CD4-positive, alpha-beta T cell (primary cell): Measurements from ENCODE around the gene NCKAP5. TPM values are rescaled to one million over a fixed set of nuclear protein-coding genes. Genes with fewer than 3 reads are reported as not detected.

Experiments used
- ATAC-seq: fragments of 200-7000 bp; cut with Tn5 transposase; one replicate; pipeline ENCODE4 v1.10.0; 2022; ENCODE audit warnings: mild to moderate bottlenecking; ENCODE audit not compliant: poor library complexity
- CTCF ChIA-PET: fragments of 350-600 bp; sonication (Branson Sonifier 250); formaldehyde crosslinking; loops from one replicate; lab custom pipeline; 2021; ENCODE audit warnings: antibody characterized with exemption, inconsistent platforms; lab: Charles Lee
- POLR2A ChIA-PET: fragments of 350-600 bp; sonication (Branson Sonifier 250); formaldehyde crosslinking; loops from one replicate; lab custom pipeline; 2021; ENCODE audit warnings: antibody characterized with exemption, inconsistent platforms; lab: Charles Lee
- DNase-seq, 14 experiments: peaks; one replicate each; pipeline ENCODE4 v3.0.0-alpha.2; 2013 to 2020; ENCODE audit warnings: mixed read lengths in 2 of 14
- H3K27ac ChIP-seq, 2 donors: one replicate each; pipeline versions ENCODE4 v1.5.1 to v1.7.0; 2013; ENCODE audit warnings: low read length in 2 of 2, low read depth in 1 of 2, mild to moderate bottlenecking in 1 of 2
- H3K27me3 ChIP-seq, 2 experiments: 1 replicate in 1 of 2; 2 replicates in 1 of 2; pipeline versions ENCODE4 v1.6.1 to v1.7.0; 2013; ENCODE audit warnings: low read length in 2 of 2, control low read depth in 1 of 2, mild to moderate bottlenecking in 1 of 2, moderate library complexity in 1 of 2; ENCODE audit not compliant: insufficient read depth in 2 of 2, control insufficient read depth in 1 of 2
- H3K36me3 ChIP-seq: one replicate; pipeline ENCODE4 v1.6.1; 2013; ENCODE audit warnings: low read length, control low read depth; ENCODE audit not compliant: insufficient read depth
- H3K4me1 ChIP-seq: one replicate; pipeline ENCODE4 v1.6.1; 2013; ENCODE audit warnings: low read length, control low read depth; ENCODE audit not compliant: insufficient read depth
- H3K4me3 ChIP-seq: one replicate; pipeline ENCODE4 v1.5.1; 2013; ENCODE audit warnings: mild to moderate bottlenecking, low read length, moderate library complexity
- H3K9me3 ChIP-seq, 2 experiments: 1 replicate in 1 of 2; 2 replicates in 1 of 2; pipeline versions ENCODE4 v1.6.1 to v1.7.0; 2013; ENCODE audit warnings: low read length in 2 of 2, mild to moderate bottlenecking in 2 of 2, control low read depth in 1 of 2, moderate library complexity in 1 of 2; ENCODE audit not compliant: control insufficient read depth in 1 of 2, insufficient read depth in 1 of 2
- H3K27ac Mint-ChIP-seq: one replicate; pipeline ENCODE4 v1.8.0; 2020; ENCODE audit warnings: mixed read lengths
- H3K27me3 Mint-ChIP-seq: one replicate; pipeline ENCODE4 v1.8.0; 2021; ENCODE audit warnings: mixed read lengths
- H3K36me3 Mint-ChIP-seq: one replicate; pipeline ENCODE4 v1.8.0; 2021; ENCODE audit warnings: low read depth, mixed read lengths
- H3K4me1 Mint-ChIP-seq: one replicate; pipeline ENCODE4 v1.8.0; 2021; ENCODE audit warnings: low read depth, mixed read lengths
- H3K4me3 Mint-ChIP-seq: one replicate; pipeline ENCODE4 v1.8.0; 2020; ENCODE audit warnings: mild to moderate bottlenecking, mixed read lengths
- H3K9me3 Mint-ChIP-seq: one replicate; pipeline ENCODE4 v1.8.0; 2020; ENCODE audit warnings: mixed read lengths
- CTCF ChIP-seq: fragments of 200-600 bp; IDR thresholded peaks from one replicate; pipeline ENCODE4 v1.8.0; 2022; ENCODE audit warnings: antibody characterized with exemption, mild to moderate bottlenecking
- intact Hi-C, 2 experiments: fragments of 100-400 bp; cut with DNase I in 1 of 2; cut with micrococcal nuclease in 1 of 2; formaldehyde crosslinking; loops; one replicate each; pipeline versions ENCODE4 v1.15.1 to v1.9.0; 2023 to 2025; cut with DNase I, micrococcal nuclease
- total RNA-seq, 174 experiments: library from RNA in 2 of 174; stranded (reverse) in 2 of 174; gene quantifications; one replicate each; pipeline ENCODE4 v1.2.3 and lab custom pipeline; 2021 to 2026

Gene NCKAP5
- total RNA-seq, 2 experiments from 2014 or later: not detected

DNA sequence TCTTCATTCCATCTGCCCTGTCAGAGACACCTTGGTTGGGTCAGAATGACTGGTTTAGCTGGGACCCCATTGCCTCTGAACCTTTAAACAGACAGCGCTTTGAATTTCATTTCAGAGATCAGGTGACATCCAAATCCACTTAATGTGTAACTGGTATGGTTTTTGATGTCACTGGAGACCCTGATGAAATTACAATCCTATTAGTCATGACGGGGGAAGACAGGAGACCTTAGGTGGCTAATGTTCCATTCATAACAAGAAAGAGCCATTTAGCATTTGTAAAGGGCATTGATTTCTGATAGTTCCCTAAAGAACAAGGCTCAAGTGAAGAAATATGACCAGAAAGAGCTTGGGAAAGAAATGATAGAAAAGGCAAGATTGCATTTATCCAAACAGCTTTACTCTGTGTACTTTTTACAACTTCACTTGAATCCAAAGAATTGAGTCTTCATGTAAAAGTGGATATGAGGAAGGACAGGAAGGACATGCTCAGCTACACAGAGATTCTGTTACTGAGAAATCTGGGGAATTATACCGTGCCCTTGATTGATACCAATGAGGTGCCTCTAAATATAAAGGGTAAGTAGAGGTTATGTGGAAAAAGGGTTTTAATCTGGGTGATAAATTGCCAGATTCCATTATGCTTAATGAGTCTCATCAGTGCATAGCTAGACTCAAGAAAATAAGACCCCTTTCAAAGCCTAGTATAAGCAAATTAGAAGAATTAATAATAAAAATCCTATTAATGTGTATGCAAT lies 198.2 kb downstream of the NCKAP5 start:
- Histone ChIP-seq H3K4me3 (no peak overlapping the region), H3K27me3 (no peaks in the 10 kb centered on the region), H3K27ac (no peak overlapping the region), H3K4me1 (no peaks in the 10 kb centered on the region), H3K9me3 (peaks cover 0 to 5% of the 10 kb centered on the region in 2 experiments), H3K36me3 (no peaks in the 10 kb centered on the region)
- Mint-ChIP-seq H3K4me3 (no peak overlapping the region), H3K4me1 (no peaks in the 10 kb centered on the region), H3K27me3 (no peaks in the 10 kb centered on the region), H3K36me3 (no peaks in the 10 kb centered on the region), H3K27ac (no peak overlapping the region), H3K9me3 (peaks cover 6% of the 10 kb centered on the region)
- ATAC-seq (no peak), DNase-seq (no peak)
- intact Hi-C loops: no loop called here
- POLR2A ChIA-PET: no interaction called here
- CTCF ChIA-PET: no interaction called here
- TF ChIP-seq CTCF: no peak

GRCh38 chr2:133365117-133365516 lies 203.1 kb downstream of the NCKAP5 start:
- Histone ChIP-seq H3K36me3 (no peaks in the 10 kb centered on the region), H3K4me1 (no peaks in the 10 kb centered on the region), H3K4me3 (no peak overlapping the region), H3K27ac (no peak overlapping the region), H3K27me3 (no peaks in the 10 kb centered on the region), H3K9me3 (peaks cover 0 to 8% of the 10 kb centered on the region in 2 experiments)
- TF ChIP-seq CTCF: no peak
- ATAC-seq (no peak), DNase-seq (no peak)
- no peaks in the 10 kb centered on the region for H3K27me3 Mint-ChIP-seq
- peaks cover 2% of the 10 kb centered on the region for H3K9me3 Mint-ChIP-seq
- POLR2A ChIA-PET: interaction anchor here (0.6 kb wide), 1 partner anchor 695 kb away, joined by 4 read pairs; no protein-coding TSS in a partner anchor
- no peak overlapping the region for H3K4me3 Mint-ChIP-seq
- CTCF ChIA-PET: no interaction called here
- intact Hi-C loops: no loop called here
- H3K36me3 Mint-ChIP-seq: no peaks in the 10 kb centered on the region
- no peak overlapping the region for H3K27ac Mint-ChIP-seq
- H3K4me1 Mint-ChIP-seq: no peaks in the 10 kb centered on the region

DNA sequence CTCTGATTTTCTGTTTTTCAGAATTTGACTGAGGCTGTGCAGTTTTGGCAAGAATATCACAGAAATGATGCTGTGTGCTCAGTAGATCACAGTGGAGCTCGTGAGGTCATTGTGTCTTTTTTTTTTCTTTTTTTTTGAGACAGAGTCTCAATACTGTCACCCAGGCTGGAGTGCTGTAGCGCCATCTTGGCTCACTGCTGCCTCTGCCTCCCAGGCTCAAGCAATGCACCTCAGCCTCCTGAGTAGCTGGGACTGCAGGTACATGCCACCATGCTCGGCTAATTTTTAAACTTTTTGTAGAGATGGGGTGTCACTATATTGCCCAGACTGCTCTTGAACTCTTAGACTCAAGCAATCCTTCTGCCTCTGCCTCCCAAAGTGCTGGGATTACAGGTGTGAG lies 203.6 kb downstream of the NCKAP5 start:
- Histone ChIP-seq H3K27me3 (no peaks in the 10 kb centered on the region), H3K36me3 (no peaks in the 10 kb centered on the region), H3K4me1 (no peaks in the 10 kb centered on the region), H3K4me3 (no peak overlapping the region), H3K9me3 (peaks cover 0 to 8% of the 10 kb centered on the region in 2 experiments), H3K27ac (no peak overlapping the region)
- Mint-ChIP-seq H3K27me3 (no peaks in the 10 kb centered on the region), H3K36me3 (no peaks in the 10 kb centered on the region), H3K4me3 (no peak overlapping the region), H3K9me3 (peaks cover 2% of the 10 kb centered on the region), H3K27ac (no peak overlapping the region), H3K4me1 (no peaks in the 10 kb centered on the region)
- no peak for TF ChIP-seq CTCF
- intact Hi-C loops: no loop called here
- DNase-seq: no peak
- ChIA-PET POLR2A (interaction anchor here (0.6 kb wide), 1 partner anchor 695 kb away, joined by 4 read pairs; no protein-coding TSS in a partner anchor), CTCF (no interaction called here)
- ATAC-seq: no peak
